GM18951 (cell line): ENCODE results near the gene OGA.

Experiments used
- POLR2A ChIP-seq: IDR thresholded peaks from 4 replicates; pipeline ENCODE4 v1.6.1; 2011; ENCODE audit warnings: mild to moderate bottlenecking; ENCODE audit not compliant: insufficient read length, insufficient read depth; ENCODE audit errors: extremely low read depth
- in situ Hi-C: fragments of 300-500 bp; cut with MboI; formaldehyde crosslinking; loops from one replicate; pipeline ENCODE4 v1.12.0; 2022; ENCODE audit warnings: low sequenced_read_pairs, mixed read lengths, inconsistent platforms; ENCODE audit not compliant: unreplicated experiment

OGA gene

GRCh38 chr10:101780187-101780817, 37.9 kb downstream of the OGA start:
- TF ChIP-seq POLR2A: no peak
- in situ Hi-C loops: no loop called here

- in situ Hi-C loops: loop anchor here (10.0 kb wide), 1 partner anchor 175 kb away; no protein-coding TSS in a partner anchor
- no peak for TF ChIP-seq POLR2A
Observed at GRCh38 chr10:101779544-101780186, 38.6 kb downstream of the OGA start.

- in situ Hi-C loops: loop anchor here (10.0 kb wide), 1 partner anchor 174 kb away; no protein-coding TSS in a partner anchor
- no peak for TF ChIP-seq POLR2A
Observed at GRCh38 chr10:101778781-101779543, 39.3 kb downstream of the OGA start.

GRCh38 chr10:101778151-101778780, 40.0 kb downstream of the OGA start:
- no peak for TF ChIP-seq POLR2A
- in situ Hi-C loops: loop anchor here (10.0 kb wide), 1 partner anchor 173 kb away; no protein-coding TSS in a partner anchor

GRCh38 chr10:101777619-101778145, 40.6 kb downstream of the OGA start:
- in situ Hi-C loops: loop anchor here (10.0 kb wide), 1 partner anchor 173 kb away; no protein-coding TSS in a partner anchor
- TF ChIP-seq POLR2A: no peak

GRCh38 chr10:101776161-101776817, 42.0 kb downstream of the OGA start:
- no peak for TF ChIP-seq POLR2A
- in situ Hi-C loops: loop anchor here (10.0 kb wide), 1 partner anchor 171 kb away; no protein-coding TSS in a partner anchor

- no peak for TF ChIP-seq POLR2A
- in situ Hi-C loops: loop anchor here (10.0 kb wide), 1 partner anchor 171 kb away; no protein-coding TSS in a partner anchor
Observed at GRCh38 chr10:101775273-101776160, 42.7 kb downstream of the OGA start, which contains the start of gene FGF8. FGF8 (minus strand) TSS chr10:101776114; CDS start chr10:101775900, 214 bp downstream.

- in situ Hi-C loops: loop anchor here (10.0 to 25.0 kb wide), 2 partner anchors 170 to 562 kb away; no protein-coding TSS in a partner anchor
- no peak for TF ChIP-seq POLR2A
Observed at GRCh38 chr10:101774589-101775272, 43.5 kb downstream of the OGA start.

GRCh38 chr10:101773923-101774588, 44.2 kb downstream of the OGA start:
- no peak for TF ChIP-seq POLR2A
- in situ Hi-C loops: loop anchor here (10.0 to 25.0 kb wide), 2 partner anchors 169 to 562 kb away; no protein-coding TSS in a partner anchor
